PC-3 (cell line): ENCODE results near the gene RYK. TPM values are rescaled to one million over a fixed set of nuclear protein-coding genes. Genes with fewer than 3 reads are reported as not detected.

Source experiments
- ATAC-seq: fragments of 200-7000 bp; cut with Tn5 transposase; 2 replicates; pipeline ENCODE4 v1.9.1; 2020; ENCODE audit warnings: mild to moderate bottlenecking, moderate library complexity
- BruUV-seq: library from RNA; stranded (reverse); fragments of 400-500 nt; replicated peaks from 2 replicates; lab custom pipeline; 2021; lab: Mats Ljungman, UMichigan
- CTCF ChIA-PET: fragments of 300-600 bp; sonication (Branson Sonifier 250); formaldehyde crosslinking; loops from one replicate; lab custom pipeline; 2022; ENCODE audit warnings: antibody characterized with exemption; lab: Charles Lee
- POLR2A ChIA-PET: fragments of 300-600 bp; sonication (Branson Sonifier 250); formaldehyde crosslinking; loops from one replicate; lab custom pipeline; 2022; ENCODE audit warnings: antibody characterized with exemption; ENCODE audit not compliant: unreplicated experiment; lab: Charles Lee
- DNase-seq: peaks from one replicate; pipeline ENCODE4 v3.0.0-alpha.2; 2015
- H2AFZ ChIP-seq: fragments of 300-600 bp; sonication (generic); 2 replicates; pipeline ENCODE4 v1.6.0; 2016; ENCODE audit warnings: antibody characterized with exemption, low read length
- H3F3A ChIP-seq: fragments of 300-600 bp; sonication (generic); one replicate; pipeline ENCODE4 v1.6.0; 2017; ENCODE audit warnings: antibody characterized with exemption, low read length, control low read depth, mild to moderate bottlenecking; ENCODE audit not compliant: unreplicated experiment
- H3K27ac ChIP-seq: fragments of 300-600 bp; sonication (generic); 2 replicates; pipeline ENCODE4 v1.5.1; 2016; ENCODE audit warnings: mild to moderate bottlenecking, low read length
- H3K27me3 ChIP-seq: fragments of 300-600 bp; sonication (generic); 2 replicates; pipeline ENCODE4 v1.6.1; 2016; ENCODE audit warnings: low read length, mixed read lengths
- H3K36me3 ChIP-seq: fragments of 300-600 bp; sonication (generic); 2 replicates; pipeline ENCODE4 v1.6.1; 2016; ENCODE audit warnings: low read depth, mixed run types, low read length, mixed read lengths
- H3K4me1 ChIP-seq: fragments of 300-600 bp; sonication (generic); 2 replicates; pipeline ENCODE4 v1.5.1; 2016; ENCODE audit warnings: low read length; ENCODE audit not compliant: insufficient read depth
- H3K4me2 ChIP-seq: fragments of 300-600 bp; sonication (generic); 2 replicates; pipeline ENCODE4 v1.6.0; 2016; ENCODE audit warnings: low read length
- H3K4me3 ChIP-seq: fragments of 300-600 bp; sonication (generic); 2 replicates; pipeline ENCODE4 v1.5.1; 2016; ENCODE audit warnings: mild to moderate bottlenecking, low read length, mixed read lengths
- H3K79me2 ChIP-seq: fragments of 300-600 bp; sonication (generic); 2 replicates; pipeline ENCODE4 v1.6.1; 2017; ENCODE audit warnings: low read length, mixed read lengths
- H3K9ac ChIP-seq: fragments of 300-600 bp; sonication (generic); 2 replicates; pipeline ENCODE4 v1.6.0; 2016; ENCODE audit warnings: mild to moderate bottlenecking, low read length
- H3K9me2 ChIP-seq: fragments of 300-600 bp; sonication (generic); replicated peaks from 2 replicates; pipeline ENCODE4 v1.6.1; 2016; ENCODE audit warnings: mixed run types, low read length, mixed read lengths
- H3K9me3 ChIP-seq: fragments of 300-600 bp; sonication (generic); 2 replicates; pipeline ENCODE4 v1.6.1; 2016; ENCODE audit warnings: low read length, mixed read lengths
- H4K20me1 ChIP-seq: fragments of 300-600 bp; sonication (generic); 2 replicates; pipeline ENCODE4 v1.6.1; 2016; ENCODE audit warnings: low read length, mixed read lengths
- EZH2 ChIP-seq: fragments of 300-600 bp; sonication (generic); IDR thresholded peaks from one replicate; pipeline ENCODE4 v1.6.1; 2017; ENCODE audit warnings: antibody characterized with exemption, mild to moderate bottlenecking, low read length; ENCODE audit not compliant: unreplicated experiment
- EZH2phosphoT487 ChIP-seq: fragments of 300-600 bp; sonication (generic); IDR thresholded peaks from 2 replicates; pipeline ENCODE4 v1.6.1; 2018; ENCODE audit warnings: mild to moderate bottlenecking, antibody characterized with exemption, low read length, borderline replicate concordance
- intact Hi-C: fragments of 100-400 bp; cut with micrococcal nuclease; formaldehyde crosslinking; loops from 2 replicates; pipeline ENCODE4 v1.9.0; 2023
- total RNA-seq: library from RNA; depleted of rRNA; stranded (reverse); fragments of >200 nt; gene quantifications from 2 replicates; pipeline ENCODE4 v1.2.3, GENCODE V29; 2014
- TF ChIP-seq, protein P1 (sequence below): fragments of 300-600 bp; sonication (generic); conservative IDR thresholded peaks from 2 replicates; pipeline ENCODE4 v1.5.1; 2017; ENCODE audit warnings: antibody characterized with exemption, low read depth, mild to moderate bottlenecking, low read length

The RYK gene
- total RNA-seq, 1 experiment from 2014 or later: 47.2 TPM

- H3K36me3 ChIP-seq: peaks cover 9% of the 10 kb centered on the region
- H3K27me3 ChIP-seq: no peaks in the 10 kb centered on the region
- H4K20me1 ChIP-seq: no peaks in the 10 kb centered on the region
- intact Hi-C loops: no loop called here
- no peak overlapping the region for H2AFZ ChIP-seq
- H3K4me1 ChIP-seq: no peaks in the 10 kb centered on the region
- H3K27ac ChIP-seq: no peak overlapping the region
- no peaks in the 10 kb centered on the region for H3K9me3 ChIP-seq
- H3K9ac ChIP-seq: no peak overlapping the region
- no peaks in the 10 kb centered on the region for H3F3A ChIP-seq
- H3K4me2 ChIP-seq: no peak overlapping the region
- CTCF ChIA-PET: no interaction called here
- POLR2A ChIA-PET: no interaction called here
- H3K79me2 ChIP-seq: no peaks in the 10 kb centered on the region
- TF ChIP-seq, protein P1, sequence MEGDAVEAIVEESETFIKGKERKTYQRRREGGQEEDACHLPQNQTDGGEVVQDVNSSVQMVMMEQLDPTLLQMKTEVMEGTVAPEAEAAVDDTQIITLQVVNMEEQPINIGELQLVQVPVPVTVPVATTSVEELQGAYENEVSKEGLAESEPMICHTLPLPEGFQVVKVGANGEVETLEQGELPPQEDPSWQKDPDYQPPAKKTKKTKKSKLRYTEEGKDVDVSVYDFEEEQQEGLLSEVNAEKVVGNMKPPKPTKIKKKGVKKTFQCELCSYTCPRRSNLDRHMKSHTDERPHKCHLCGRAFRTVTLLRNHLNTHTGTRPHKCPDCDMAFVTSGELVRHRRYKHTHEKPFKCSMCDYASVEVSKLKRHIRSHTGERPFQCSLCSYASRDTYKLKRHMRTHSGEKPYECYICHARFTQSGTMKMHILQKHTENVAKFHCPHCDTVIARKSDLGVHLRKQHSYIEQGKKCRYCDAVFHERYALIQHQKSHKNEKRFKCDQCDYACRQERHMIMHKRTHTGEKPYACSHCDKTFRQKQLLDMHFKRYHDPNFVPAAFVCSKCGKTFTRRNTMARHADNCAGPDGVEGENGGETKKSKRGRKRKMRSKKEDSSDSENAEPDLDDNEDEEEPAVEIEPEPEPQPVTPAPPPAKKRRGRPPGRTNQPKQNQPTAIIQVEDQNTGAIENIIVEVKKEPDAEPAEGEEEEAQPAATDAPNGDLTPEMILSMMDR: no peak
- TF ChIP-seq EZH2phosphoT487 (no peak), EZH2 (no peak)
- H3K9me2 ChIP-seq: no peaks in the 10 kb centered on the region
- no TSS peak for BruUV-seq
- DNase-seq (no peak), ATAC-seq (no peak)
- no peak overlapping the region for H3K4me3 ChIP-seq
Measured at GRCh38 chr3:134194247-134194646, 56.4 kb downstream of the RYK start.

GRCh38 chr3:134190250-134190649, 60.4 kb downstream of the RYK start:
- intact Hi-C loops: no loop called here
- Histone ChIP-seq H3K27me3 (no peaks in the 10 kb centered on the region), H3K27ac (no peak overlapping the region), H3K9ac (no peak overlapping the region), H2AFZ (no peak overlapping the region), H3K4me1 (no peaks in the 10 kb centered on the region), H4K20me1 (no peaks in the 10 kb centered on the region), H3F3A (no peaks in the 10 kb centered on the region), H3K9me2 (no peaks in the 10 kb centered on the region), H3K9me3 (no peaks in the 10 kb centered on the region), H3K79me2 (no peaks in the 10 kb centered on the region), H3K4me3 (no peak overlapping the region), H3K36me3 (peaks cover 5% of the 10 kb centered on the region), H3K4me2 (no peak overlapping the region)
- POLR2A ChIA-PET: no interaction called here
- no TSS peak for BruUV-seq
- ATAC-seq (no peak), DNase-seq (no peak)
- CTCF ChIA-PET: no interaction called here
- TF ChIP-seq EZH2 (no peak), EZH2phosphoT487 (no peak)
- TF ChIP-seq, protein P1: no peak

DNA sequence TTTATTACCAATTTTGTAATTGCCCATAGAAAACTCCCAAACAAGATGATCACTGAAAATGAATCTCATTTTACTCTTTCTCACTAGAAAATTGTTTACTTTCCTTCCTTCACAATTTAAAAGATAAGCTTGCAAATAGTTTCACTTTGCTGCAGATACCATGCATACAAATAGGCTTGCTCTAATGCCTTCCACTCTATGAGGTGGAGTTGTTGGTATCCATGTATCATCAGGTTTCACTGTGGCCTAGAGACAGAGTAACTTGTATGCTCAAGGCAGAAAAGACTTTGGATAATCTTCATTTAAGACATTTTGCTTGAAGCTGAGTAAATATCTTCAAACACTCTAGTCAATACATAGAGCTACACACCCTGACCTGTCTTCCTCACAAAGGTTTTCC, 60.8 kb downstream of the RYK start:
- Histone ChIP-seq H4K20me1 (no peaks in the 10 kb centered on the region), H3K9me2 (no peaks in the 10 kb centered on the region), H3K4me3 (no peak overlapping the region), H3F3A (no peaks in the 10 kb centered on the region), H3K9ac (no peak overlapping the region), H3K27ac (no peak overlapping the region), H3K9me3 (no peaks in the 10 kb centered on the region), H3K36me3 (peaks cover 5% of the 10 kb centered on the region), H3K79me2 (no peaks in the 10 kb centered on the region), H3K27me3 (no peaks in the 10 kb centered on the region), H2AFZ (no peak overlapping the region), H3K4me2 (no peak overlapping the region), H3K4me1 (no peaks in the 10 kb centered on the region)
- no TSS peak for BruUV-seq
- no peak for TF ChIP-seq EZH2phosphoT487
- TF ChIP-seq, protein P1: no peak
- TF ChIP-seq EZH2: no peak
- DNase-seq (no peak), ATAC-seq (no peak)
- CTCF ChIA-PET: no interaction called here
- POLR2A ChIA-PET: no interaction called here
- intact Hi-C loops: no loop called here
